ENCODE measurements around the gene MTCH2.

MTCH2 gene

GRCh38 chr11:47631473-47631872 lies 10.9 kb downstream of the MTCH2 start:
- no peak overlapping the region for H3K27ac ChIP-seq (ENCODE audit: low read length)
- no peak overlapping the region for H3K9ac ChIP-seq (ENCODE audit: low read depth, low read length)
- no peaks in the 10 kb centered on the region for H3K4me1 ChIP-seq (ENCODE audit: insufficient read depth, low read length)
- peaks cover 88% of the 10 kb centered on the region for H3K36me3 ChIP-seq (ENCODE audit: insufficient read depth, low read depth, low read length)
- no peak overlapping the region for H3K4me3 ChIP-seq (ENCODE audit: low read length)
- H3K27me3 ChIP-seq (ENCODE audit: insufficient read depth, low read length) = no peaks in the 10 kb centered on the region
- H3K9me3 ChIP-seq (ENCODE audit: insufficient read depth, low read depth, low read length) = no peaks in the 10 kb centered on the region

- no peaks in the 10 kb centered on the region for H3K9me3 ChIP-seq (ENCODE audit: insufficient read depth, low read depth, low read length)
- H3K27ac ChIP-seq (ENCODE audit: low read length) = no peak overlapping the region
- H3K36me3 ChIP-seq (ENCODE audit: insufficient read depth, low read depth, low read length) = peaks cover 90% of the 10 kb centered on the region
- H3K4me1 ChIP-seq (ENCODE audit: insufficient read depth, low read length) = no peaks in the 10 kb centered on the region
- no peak overlapping the region for H3K9ac ChIP-seq (ENCODE audit: low read depth, low read length)
- no peaks in the 10 kb centered on the region for H3K27me3 ChIP-seq (ENCODE audit: insufficient read depth, low read length)
- H3K4me3 ChIP-seq (ENCODE audit: low read length) = no peak overlapping the region
Observed at GRCh38 chr11:47628026-47628425, 14.3 kb downstream of the MTCH2 start.

- Histone ChIP-seq H3K4me3 (ENCODE audit: low read length) (no peak overlapping the region), H3K9me3 (ENCODE audit: insufficient read depth, low read depth, low read length) (no peaks in the 10 kb centered on the region), H3K4me1 (ENCODE audit: insufficient read depth, low read length) (no peaks in the 10 kb centered on the region), H3K36me3 (ENCODE audit: insufficient read depth, low read depth, low read length) (peaks cover 90% of the 10 kb centered on the region), H3K27me3 (ENCODE audit: insufficient read depth, low read length) (no peaks in the 10 kb centered on the region), H3K27ac (ENCODE audit: low read length) (no peak overlapping the region), H3K9ac (ENCODE audit: low read depth, low read length) (no peak overlapping the region)
Observed at GRCh38 chr11:47626234-47626633, 16.1 kb downstream of the MTCH2 start.

- no peak overlapping the region for H3K9ac ChIP-seq (ENCODE audit: low read depth, low read length)
- H3K27ac ChIP-seq (ENCODE audit: low read length) = no peak overlapping the region
- H3K9me3 ChIP-seq (ENCODE audit: insufficient read depth, low read depth, low read length) = no peaks in the 10 kb centered on the region
- no peaks in the 10 kb centered on the region for H3K4me1 ChIP-seq (ENCODE audit: insufficient read depth, low read length)
- no peak overlapping the region for H3K4me3 ChIP-seq (ENCODE audit: low read length)
- peaks cover 82% of the 10 kb centered on the region for H3K36me3 ChIP-seq (ENCODE audit: insufficient read depth, low read depth, low read length)
- no peaks in the 10 kb centered on the region for H3K27me3 ChIP-seq (ENCODE audit: insufficient read depth, low read length)
Observed at GRCh38 chr11:47620836-47621378, 21.5 kb downstream of the MTCH2 start.

- no peaks in the 10 kb centered on the region for H3K4me1 ChIP-seq (ENCODE audit: insufficient read depth, low read length)
- H3K27me3 ChIP-seq (ENCODE audit: insufficient read depth, low read length) = no peaks in the 10 kb centered on the region
- no peak overlapping the region for H3K9ac ChIP-seq (ENCODE audit: low read depth, low read length)
- no peak overlapping the region for H3K27ac ChIP-seq (ENCODE audit: low read length)
- no peaks in the 10 kb centered on the region for H3K9me3 ChIP-seq (ENCODE audit: insufficient read depth, low read depth, low read length)
- H3K36me3 ChIP-seq (ENCODE audit: insufficient read depth, low read depth, low read length) = peaks cover 51% of the 10 kb centered on the region
- H3K4me3 ChIP-seq (ENCODE audit: low read length) = no peak overlapping the region
Observed at GRCh38 chr11:47617417-47617809, 24.9 kb downstream of the MTCH2 start.

GRCh38 chr11:47616726-47617416 lies 25.5 kb downstream of the MTCH2 start:
- no peak overlapping the region for H3K4me3 ChIP-seq (ENCODE audit: low read length)
- H3K9me3 ChIP-seq (ENCODE audit: insufficient read depth, low read depth, low read length) = no peaks in the 10 kb centered on the region
- H3K36me3 ChIP-seq (ENCODE audit: insufficient read depth, low read depth, low read length) = peaks cover 46% of the 10 kb centered on the region
- H3K4me1 ChIP-seq (ENCODE audit: insufficient read depth, low read length) = no peaks in the 10 kb centered on the region
- no peaks in the 10 kb centered on the region for H3K27me3 ChIP-seq (ENCODE audit: insufficient read depth, low read length)
- H3K9ac ChIP-seq (ENCODE audit: low read depth, low read length) = no peak overlapping the region
- no peak overlapping the region for H3K27ac ChIP-seq (ENCODE audit: low read length)

- Histone ChIP-seq H3K4me3 (ENCODE audit: low read length) (no peak overlapping the region), H3K36me3 (ENCODE audit: insufficient read depth, low read depth, low read length) (peaks cover 32% of the 10 kb centered on the region), H3K4me1 (ENCODE audit: insufficient read depth, low read length) (no peaks in the 10 kb centered on the region), H3K27me3 (ENCODE audit: insufficient read depth, low read length) (no peaks in the 10 kb centered on the region), H3K9ac (ENCODE audit: low read depth, low read length) (no peak overlapping the region), H3K9me3 (ENCODE audit: insufficient read depth, low read depth, low read length) (no peaks in the 10 kb centered on the region), H3K27ac (ENCODE audit: low read length) (no peak overlapping the region)
Observed at GRCh38 chr11:47615249-47615648, 27.1 kb downstream of the MTCH2 start.

GRCh38 chr11:47611348-47611794 lies 31.0 kb downstream of the MTCH2 start:
- Histone ChIP-seq H3K36me3 (ENCODE audit: insufficient read depth, low read depth, low read length) (no peaks in the 10 kb centered on the region; the same call in 1 of the 2 replicates), H3K4me1 (ENCODE audit: insufficient read depth, low read length) (no peaks in the 10 kb centered on the region), H3K9ac (ENCODE audit: low read depth, low read length) (no peak overlapping the region), H3K4me3 (ENCODE audit: low read length) (no peak overlapping the region), H3K27ac (ENCODE audit: low read length) (no peak overlapping the region), H3K9me3 (ENCODE audit: insufficient read depth, low read depth, low read length) (no peaks in the 10 kb centered on the region), H3K27me3 (ENCODE audit: insufficient read depth, low read length) (no peaks in the 10 kb centered on the region)

GRCh38 chr11:47609675-47610074 lies 32.7 kb downstream of the MTCH2 start:
- H3K9ac ChIP-seq (ENCODE audit: low read depth, low read length) = no peak overlapping the region
- H3K27ac ChIP-seq (ENCODE audit: low read length) = no peak overlapping the region
- H3K9me3 ChIP-seq (ENCODE audit: insufficient read depth, low read depth, low read length) = no peaks in the 10 kb centered on the region
- no peaks in the 10 kb centered on the region for H3K27me3 ChIP-seq (ENCODE audit: insufficient read depth, low read length)
- no peaks in the 10 kb centered on the region for H3K36me3 ChIP-seq (ENCODE audit: insufficient read depth, low read depth, low read length)
- no peaks in the 10 kb centered on the region for H3K4me1 ChIP-seq (ENCODE audit: insufficient read depth, low read length)
- H3K4me3 ChIP-seq (ENCODE audit: low read length) = no peak overlapping the region

- Histone ChIP-seq H3K9me3 (ENCODE audit: insufficient read depth, low read depth, low read length) (no peaks in the 10 kb centered on the region), H3K4me1 (ENCODE audit: insufficient read depth, low read length) (no peaks in the 10 kb centered on the region), H3K4me3 (ENCODE audit: low read length) (no peak overlapping the region), H3K36me3 (ENCODE audit: insufficient read depth, low read depth, low read length) (no peaks in the 10 kb centered on the region), H3K9ac (ENCODE audit: low read depth, low read length) (no peak overlapping the region), H3K27ac (ENCODE audit: low read length) (no peak overlapping the region), H3K27me3 (ENCODE audit: insufficient read depth, low read length) (no peaks in the 10 kb centered on the region)
Observed at GRCh38 chr11:47607380-47607779, 35.0 kb downstream of the MTCH2 start.

GRCh38 chr11:47606731-47607130 lies 35.6 kb downstream of the MTCH2 start:
- Histone ChIP-seq H3K9ac (ENCODE audit: low read depth, low read length) (no peak overlapping the region), H3K27ac (ENCODE audit: low read length) (no peak overlapping the region)

GRCh38 chr11:47605921-47606320 lies 36.4 kb downstream of the MTCH2 start:
- Histone ChIP-seq H3K9ac (ENCODE audit: low read depth, low read length) (no peak overlapping the region), H3K4me3 (ENCODE audit: low read length) (no peak overlapping the region), H3K27ac (ENCODE audit: low read length) (no peak overlapping the region), H3K4me1 (ENCODE audit: insufficient read depth, low read length) (no peaks in the 10 kb centered on the region), H3K36me3 (ENCODE audit: insufficient read depth, low read depth, low read length) (no peaks in the 10 kb centered on the region), H3K9me3 (ENCODE audit: insufficient read depth, low read depth, low read length) (no peaks in the 10 kb centered on the region), H3K27me3 (ENCODE audit: insufficient read depth, low read length) (no peaks in the 10 kb centered on the region)

More at GRCh38 chr11:47606731-47607130, 35.6 kb downstream of the MTCH2 start:
- Histone ChIP-seq H3K9me3 (ENCODE audit: insufficient read depth, low read depth, low read length) (no peaks in the 10 kb centered on the region), H3K36me3 (ENCODE audit: insufficient read depth, low read depth, low read length) (no peaks in the 10 kb centered on the region), H3K27me3 (ENCODE audit: insufficient read depth, low read length) (no peaks in the 10 kb centered on the region), H3K4me1 (ENCODE audit: insufficient read depth, low read length) (no peaks in the 10 kb centered on the region), H3K4me3 (ENCODE audit: low read length) (no peak overlapping the region)

All from iPS-20b (cell line).